Stimulated activated CD8-positive, alpha-beta memory T cell treated with anti-CD3 and anti-CD28 coated beads, Interleukin-15, amount 100 ng/mL, for 24 hours (primary cell): ENCODE data around the gene TMEM150A.
"Not testable (repeated sequence)": the region's sequence is repeated elsewhere in the genome, so short reads cannot be mapped to it uniquely, and the experiment has no call there.

ENCODE experiments used
- DNase-seq: peaks from one replicate; pipeline ENCODE4 v3.0.0-alpha.2; 2020; ENCODE audit warnings: low read depth

TMEM150A gene

DNA sequence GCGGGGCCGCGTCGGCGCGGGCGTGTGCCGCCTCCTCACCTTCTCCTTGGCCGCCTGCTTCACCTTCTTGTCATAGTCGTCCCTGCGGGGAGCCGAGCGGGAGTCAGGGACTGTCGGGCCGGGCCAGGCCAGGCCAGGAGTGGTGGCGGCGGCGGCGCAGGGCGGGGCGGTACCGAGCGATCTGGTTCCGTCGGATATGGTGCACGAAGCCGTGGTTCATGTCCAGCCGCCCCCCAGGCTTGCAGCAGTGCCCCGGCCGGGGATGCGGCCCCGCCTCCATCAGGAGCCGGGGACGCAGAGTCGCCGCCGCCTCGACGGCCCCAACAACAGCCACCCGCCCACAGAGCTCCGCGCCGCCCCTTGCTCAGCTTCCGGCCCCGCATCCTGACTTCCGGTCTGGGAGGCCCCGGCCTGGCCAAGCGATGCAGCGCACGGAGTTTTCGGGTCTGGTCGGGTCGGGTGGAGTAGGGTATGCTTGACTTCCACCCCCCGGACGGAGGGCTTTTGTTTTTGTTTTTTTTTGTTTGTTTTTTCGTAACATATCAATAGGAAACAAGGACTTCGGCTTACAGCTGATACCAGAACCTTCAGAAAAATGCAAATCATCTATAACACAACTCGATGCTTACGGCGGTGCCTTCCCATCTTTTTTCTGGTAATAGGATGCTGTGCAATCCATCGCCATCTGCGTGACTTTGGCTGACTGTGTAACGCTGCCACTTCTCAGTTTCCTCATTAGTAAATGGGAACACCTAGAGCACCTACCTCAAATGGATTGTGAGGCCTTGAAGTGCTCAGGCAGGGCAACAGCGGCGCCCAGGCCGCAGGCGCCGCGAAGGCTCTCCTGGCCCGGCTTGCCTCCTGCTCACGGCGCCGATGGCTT lies 9.4 kb upstream of the TMEM150A start, which contains the start of gene C2orf68:
C2orf68 (minus strand) TSS at position 362 of the 883 bp plus-strand sequence; CDS start at position 280, 82 bp downstream.
- DNase-seq, result peak; percentile 74

DNA sequence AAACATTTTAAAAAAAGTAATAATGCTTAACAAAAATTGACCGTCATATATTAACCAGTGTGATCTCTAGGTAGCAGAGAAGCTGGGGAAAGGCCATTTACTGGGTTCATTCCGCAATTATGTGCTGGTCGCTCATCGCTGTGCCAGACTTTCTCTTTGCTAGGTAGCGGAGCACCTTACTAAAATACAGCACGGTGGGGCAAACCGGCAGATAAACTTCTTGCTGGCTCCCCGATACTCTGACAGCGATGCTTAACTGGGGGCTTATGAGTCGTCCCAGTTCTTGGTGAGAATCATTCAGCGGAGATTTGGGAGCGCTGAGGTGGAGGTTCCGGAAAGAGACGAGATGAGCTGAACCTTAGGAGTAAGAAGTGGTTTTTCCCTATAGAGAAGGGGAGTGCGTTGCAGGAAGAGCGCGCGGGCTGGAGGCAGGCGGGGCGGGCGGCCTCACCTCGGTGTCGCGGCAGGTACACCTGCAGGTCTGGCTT lies 8.8 kb upstream of the TMEM150A start:
- no peak for DNase-seq

DNA sequence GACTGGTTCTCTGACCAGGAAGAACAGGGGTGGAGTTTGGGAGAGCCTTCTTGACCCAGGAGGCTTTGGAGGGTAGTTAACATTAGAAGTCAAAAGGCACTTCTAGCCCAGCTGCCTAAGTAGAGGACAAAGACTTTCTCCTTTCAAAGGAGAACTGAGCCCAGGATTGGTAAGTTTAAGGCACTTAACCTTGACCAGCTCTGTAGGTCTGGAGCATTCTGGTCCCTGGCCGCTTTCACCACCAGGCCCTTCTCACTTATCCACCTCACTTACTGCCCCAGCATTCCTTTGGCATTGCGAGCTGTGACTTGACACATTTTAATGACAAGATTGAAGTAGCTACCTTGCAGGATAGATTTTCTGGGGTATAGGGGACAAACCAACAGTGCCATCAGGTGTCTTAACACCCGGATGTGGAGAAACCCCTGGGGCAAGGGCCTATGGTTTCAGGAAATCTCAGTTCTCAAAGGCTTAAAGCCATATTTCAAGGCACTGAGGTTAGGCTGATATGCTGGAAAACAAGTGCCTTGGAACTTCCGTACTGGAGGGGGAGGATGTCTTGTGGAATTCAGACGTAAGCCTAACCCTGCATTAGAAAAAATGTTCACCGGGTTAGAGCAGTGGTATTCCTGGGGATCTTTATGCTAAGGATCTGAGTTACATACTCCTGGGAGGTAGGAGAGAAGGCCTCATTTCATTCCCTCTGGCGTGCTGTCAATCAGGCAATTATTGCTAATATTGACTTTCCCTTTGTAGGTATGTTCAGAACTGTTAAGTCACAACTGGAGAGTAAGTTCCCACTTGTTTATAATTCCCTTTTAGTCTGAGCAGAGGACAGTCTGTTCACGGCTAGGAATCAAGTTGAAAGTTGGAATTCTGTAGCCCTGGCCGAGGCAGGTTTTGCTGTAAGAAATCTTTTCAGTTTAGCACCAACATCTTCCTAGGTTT lies 5.0 kb upstream of the TMEM150A start:
- no peak for DNase-seq

DNA sequence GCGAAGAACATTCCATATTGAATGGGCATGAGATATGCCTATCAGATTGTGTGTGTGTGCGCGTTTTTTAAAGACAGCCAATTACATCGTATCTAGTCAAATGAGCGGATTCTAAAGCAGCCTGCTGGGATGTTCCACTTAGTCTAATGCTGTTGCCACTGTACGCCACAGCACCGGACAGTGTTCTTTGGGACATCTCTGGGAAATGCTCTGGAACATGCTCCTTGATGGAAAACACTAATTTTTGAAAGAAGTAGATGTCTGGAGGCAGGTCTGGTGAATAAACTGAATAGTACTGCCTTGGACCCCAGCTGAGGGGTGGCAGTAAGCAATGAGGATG lies 3.6 kb upstream of the TMEM150A start:
- no peak for DNase-seq

DNA sequence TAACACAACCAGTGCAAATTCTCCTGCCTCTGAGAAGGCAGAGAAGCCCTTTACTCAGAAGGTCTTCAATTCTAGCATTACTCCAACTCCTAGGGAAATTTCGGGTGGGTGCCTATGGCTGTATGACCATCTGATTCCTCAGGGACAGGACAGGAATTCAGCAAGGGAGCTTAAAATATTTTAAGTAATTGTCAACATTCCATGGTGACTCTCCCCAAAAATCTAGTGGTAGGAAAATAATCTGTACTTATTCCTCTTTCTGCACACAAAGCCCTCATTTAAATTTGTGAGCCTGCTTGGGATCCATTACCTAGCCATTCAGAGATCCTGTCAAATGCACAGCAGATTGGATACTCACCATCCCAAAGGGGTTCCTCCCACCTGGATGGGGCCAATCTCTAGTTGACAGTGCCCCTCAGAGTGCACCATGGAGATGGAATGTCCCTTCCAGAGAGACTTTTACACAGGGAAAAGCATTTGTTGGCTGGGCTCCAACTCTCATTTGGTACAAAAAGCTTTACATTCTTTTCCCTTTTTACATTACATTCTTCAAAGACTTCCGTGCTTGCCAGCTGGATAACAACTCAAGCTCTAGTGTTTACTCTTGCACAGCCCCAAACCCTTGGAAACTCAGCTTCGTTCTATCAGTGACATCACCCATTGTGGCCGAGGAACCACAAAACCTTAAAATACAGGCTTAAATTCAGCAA lies 3.1 kb upstream of the TMEM150A start:
- no peak for DNase-seq

DNA sequence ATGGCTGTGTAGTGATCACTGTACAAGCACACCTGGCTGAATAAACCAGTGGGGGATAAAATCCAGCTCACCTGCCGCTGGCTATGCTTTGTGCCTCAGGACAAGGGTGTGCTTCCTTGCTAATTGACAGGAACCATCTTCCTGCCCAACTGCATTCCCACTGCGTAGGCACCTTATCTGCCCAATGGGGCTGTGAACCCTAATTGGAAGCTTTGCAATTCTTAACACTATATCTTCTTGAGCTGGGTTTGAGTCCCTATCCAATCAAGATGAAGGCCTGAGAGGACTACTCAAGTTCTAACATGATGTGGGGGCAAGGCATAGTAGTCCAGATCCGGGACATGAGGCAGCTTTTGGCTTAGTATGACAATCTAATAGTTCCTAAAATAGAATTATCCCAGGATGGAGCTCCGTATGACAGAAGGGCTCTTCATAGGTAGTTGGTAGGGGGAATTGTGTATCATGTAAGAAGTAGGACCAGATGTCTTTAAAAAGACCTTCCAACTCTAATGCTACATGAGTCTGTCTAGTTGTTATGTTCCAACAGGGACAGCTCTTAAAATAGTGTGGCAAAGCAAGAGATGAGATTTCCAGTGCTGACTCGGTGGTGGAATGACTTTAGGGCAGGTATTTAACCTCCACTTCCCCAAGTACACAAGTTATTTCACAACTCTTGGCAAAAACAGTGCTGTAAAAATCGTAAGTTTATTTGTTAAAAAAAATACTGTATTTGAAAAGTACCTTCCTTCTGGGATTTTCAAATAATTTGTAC lies 2.3 kb upstream of the TMEM150A start:
- DNase-seq, result no peak

DNA sequence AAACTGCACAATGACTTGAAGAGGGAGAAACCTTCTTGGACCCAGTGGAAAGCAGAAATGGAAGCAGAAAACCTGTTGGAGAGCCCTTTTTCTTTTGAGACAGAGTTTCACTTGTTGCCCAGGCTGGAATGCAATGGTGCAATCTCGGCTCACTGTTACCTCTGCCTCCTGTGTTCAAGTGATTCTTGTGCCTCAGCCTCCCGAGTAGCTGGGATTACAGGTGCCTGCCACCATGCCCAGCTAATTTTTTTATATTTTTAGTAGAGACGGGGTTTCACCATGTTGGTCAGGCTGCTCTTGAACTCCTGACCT lies 1.6 kb upstream of the TMEM150A start:
- not testable (repeated sequence) for DNase-seq

DNA sequence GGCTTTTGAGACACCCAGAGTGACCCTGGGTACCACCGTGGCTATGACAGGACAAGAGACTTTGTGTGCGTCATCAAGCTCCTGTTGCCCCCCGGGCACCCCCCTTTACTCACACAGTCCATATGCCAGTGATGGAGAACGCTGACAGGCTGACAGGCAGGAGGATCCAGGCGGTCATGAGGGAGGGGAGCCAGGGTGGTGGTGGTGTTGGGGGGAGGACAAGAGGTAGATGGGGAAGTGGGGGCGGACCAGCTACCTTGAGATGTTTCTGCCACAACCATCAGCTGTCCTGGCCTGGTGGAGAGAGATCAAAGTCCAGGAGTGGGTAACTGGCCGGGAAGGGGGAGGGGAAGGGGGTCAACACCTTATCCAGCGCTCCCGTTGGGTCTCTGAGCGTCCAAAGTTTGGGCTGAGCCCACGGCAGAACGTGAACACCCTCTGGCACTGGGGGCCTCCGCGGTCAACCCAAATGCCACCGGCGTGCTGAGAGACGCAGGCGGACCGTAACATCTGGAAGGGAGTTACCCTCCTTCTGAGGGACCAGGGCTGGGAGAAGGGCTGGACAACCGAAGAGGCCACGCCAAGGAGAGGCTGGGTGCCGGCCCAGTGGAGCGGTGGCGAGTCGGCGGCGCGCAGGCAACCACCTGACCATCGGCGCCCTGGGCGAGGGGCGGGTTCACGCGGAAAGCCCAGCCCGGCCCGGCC lies 575 bp downstream of the TMEM150A start:
- no peak for DNase-seq

DNA sequence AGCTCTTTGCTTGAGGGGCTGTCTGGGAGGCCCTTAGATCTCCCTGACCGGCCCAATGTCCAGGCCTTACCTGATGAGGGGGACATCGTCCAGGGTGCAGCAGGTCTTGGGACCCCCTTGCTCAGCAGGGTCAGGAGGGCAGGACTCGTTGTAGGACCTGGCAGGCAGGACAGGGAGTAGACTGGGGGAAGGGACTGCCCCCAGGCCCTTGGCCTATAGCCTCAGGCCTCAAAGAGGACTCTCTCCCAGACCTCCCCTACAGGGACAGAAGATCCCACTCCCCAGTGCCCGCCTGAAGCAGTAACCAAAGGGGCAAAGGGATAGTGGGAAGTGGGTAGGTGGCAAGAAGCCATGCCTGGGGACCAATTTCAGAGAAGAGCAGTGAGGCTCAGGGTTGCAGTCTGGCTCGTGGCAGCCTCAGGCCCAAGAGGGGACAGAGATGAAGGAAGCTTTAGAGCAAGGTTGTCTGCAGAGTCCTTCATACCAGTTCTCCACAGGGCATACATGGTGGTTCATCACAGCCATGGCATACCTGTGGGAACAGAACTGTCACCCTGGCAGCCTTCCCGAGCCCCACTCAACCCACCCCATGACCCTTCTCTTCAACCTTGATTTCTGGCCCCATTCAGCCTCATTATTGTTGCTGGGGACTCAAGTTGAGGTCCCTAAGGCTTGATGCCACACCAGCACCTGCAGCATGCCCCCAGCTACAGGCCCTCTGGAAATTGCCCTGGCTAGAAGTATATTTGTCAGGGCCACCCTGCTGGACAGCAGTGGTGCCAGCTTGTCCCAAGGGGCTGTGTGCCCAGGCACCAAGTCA lies 1.3 kb downstream of the TMEM150A start:
- DNase-seq, result no peak

DNA sequence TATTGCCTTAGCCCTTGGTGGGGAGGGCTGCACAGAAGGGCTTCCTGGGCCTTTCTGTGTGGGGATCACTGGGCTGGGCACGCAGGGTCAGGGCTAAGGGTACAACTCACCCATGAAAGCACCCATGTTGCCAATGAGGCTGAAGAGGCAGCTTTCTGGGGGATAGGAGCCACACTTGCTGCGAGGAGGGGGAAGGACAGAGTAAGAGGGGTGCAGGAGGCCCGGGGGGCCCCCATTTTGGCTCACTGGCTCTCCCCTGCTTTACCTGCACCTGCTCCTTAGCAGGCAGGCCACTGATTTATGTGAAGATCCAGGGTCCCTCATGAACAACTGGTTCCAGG lies 2.3 kb downstream of the TMEM150A start:
- DNase-seq, result no peak

DNA sequence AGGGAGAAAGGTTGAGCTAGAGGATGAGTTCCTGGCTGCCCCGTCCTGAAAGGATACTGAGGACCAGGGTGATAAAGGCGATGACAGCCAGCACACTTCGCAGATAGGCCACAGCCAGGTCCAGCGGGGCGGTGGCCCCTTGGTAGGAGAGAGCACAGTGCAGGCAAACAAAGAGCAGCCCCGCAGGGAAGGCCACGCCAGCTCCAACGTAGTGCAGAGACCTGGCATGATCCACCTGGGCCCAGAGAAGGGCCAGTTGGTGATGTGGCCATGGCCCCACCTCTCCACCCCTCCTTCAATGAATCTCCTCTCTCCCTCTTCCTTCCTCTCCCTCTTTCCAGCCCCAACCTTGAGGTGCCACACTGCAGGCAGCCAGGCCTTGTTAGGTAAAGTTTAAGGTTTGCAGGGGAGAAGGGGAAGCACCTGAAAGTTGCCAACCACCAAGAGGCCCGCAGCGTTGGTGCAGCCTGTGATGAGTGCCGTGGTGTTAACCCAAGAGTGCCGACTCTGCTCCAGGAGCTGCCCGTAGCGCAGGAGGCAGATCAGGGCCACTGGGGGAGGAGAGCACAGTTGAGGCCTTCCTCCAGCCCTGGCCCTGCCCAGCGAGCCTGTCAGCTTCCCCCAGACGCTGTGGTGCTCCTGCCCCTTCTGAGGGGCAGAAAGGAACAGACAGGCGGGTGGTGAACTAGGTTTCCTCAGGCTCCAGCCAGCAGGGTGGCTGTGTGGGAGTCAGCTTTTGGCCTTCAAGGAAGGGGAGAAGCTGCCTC lies 2.8 kb downstream of the TMEM150A start:
- DNase-seq, result no peak

DNA sequence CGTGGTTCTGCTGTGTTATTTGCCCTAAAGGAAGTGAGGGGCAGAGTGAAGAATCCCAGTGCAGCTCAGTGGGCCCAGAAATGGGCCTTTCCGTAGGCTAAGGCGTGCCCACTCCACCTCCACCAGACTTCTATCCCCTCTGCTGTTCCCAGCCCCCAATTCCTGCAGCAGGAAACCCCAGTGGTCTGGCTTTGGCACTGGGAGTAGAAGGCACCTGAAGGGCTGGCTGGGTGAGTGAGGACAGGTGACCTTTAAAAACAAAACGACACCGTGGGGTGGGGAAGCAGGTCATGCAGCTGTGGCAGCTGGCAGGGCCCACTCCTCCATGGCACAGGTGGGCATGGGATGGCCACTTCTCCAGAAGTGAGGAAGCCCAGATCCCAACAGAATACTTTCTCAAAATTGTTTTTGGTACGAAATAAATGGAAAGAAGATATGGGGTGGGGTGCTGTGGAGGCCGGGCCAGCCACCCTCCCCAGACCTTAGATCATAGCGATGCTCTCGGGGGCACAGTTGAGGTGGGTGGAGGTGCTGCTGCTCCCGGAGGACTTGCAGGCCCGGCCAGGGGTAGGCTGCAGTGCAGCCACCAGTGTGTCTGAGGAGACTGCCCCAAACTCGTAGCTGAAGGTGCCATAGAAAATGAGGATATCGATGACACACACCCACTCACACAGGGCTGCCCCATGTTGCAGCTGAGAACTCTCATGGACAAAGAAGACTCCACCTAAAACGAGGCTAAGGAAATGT lies 3.7 kb downstream of the TMEM150A start:
- DNase-seq, result no peak

DNA sequence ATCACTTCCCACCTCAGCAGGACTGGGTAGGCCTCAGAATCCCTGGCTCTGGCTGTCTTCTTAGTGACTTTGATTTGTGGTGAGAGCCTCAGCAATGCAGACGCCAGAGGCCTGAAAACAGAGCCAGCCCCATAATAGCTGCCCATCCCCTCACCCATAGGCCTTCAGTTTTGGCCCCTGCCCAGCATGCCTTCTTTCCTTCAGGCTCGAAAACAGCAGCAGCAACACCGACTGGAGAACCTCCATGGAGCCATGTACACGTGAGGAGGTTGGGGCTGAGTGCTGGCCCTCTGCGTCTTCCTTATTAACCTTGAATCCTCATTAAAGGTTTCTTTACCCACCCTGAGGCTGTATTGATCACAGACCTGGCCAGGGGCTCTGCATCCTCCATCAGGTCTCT lies 5.3 kb downstream of the TMEM150A start:
- DNase-seq, result no peak

DNA sequence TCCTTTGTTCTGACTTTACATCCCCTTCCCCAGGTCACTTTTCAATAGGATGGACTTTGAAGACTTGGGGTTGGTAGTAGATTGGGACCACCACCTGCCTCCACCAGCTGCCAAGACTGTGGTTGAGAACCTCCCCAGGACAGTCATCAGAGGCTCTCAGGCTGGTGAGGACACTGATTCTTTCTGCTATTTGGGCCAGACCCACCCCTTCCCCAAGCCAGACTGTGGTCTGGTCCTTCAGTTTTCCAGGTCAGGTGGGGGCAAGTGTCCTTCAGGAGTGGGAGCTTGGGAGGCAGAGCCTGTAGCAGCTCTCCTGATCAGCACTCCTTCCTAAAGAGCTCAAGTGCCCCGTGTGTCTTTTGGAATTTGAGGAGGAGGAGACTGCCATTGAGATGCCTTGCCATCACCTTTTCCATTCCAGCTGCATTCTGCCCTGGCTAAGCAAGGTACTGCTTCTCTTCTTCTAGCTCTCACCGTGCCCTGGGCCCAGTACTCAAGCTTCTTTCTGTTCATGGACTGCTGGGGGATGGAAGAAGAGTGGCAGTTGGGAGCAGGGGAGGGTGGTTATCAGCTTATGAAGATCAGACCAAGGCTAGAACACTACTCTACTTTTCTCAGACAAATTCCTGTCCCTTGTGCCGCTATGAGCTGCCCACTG lies 5.9 kb downstream of the TMEM150A start:
- no peak for DNase-seq

DNA sequence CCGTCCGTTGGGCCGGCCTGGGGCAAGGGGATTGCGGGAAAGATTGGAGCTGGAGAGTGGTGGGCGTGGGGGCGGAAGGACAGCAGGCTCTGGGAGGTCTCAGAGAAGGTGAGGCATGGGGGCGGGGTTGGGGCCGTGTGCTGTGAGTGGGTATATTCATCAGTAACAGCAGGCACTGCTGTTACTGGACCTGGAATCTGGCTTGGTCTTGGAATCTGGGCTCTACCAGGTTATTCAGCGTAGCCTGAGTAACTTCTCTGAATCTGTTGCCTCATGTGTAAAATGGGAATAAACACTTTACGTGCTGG lies 6.5 kb downstream of the TMEM150A start:
- DNase-seq, result no peak

DNA sequence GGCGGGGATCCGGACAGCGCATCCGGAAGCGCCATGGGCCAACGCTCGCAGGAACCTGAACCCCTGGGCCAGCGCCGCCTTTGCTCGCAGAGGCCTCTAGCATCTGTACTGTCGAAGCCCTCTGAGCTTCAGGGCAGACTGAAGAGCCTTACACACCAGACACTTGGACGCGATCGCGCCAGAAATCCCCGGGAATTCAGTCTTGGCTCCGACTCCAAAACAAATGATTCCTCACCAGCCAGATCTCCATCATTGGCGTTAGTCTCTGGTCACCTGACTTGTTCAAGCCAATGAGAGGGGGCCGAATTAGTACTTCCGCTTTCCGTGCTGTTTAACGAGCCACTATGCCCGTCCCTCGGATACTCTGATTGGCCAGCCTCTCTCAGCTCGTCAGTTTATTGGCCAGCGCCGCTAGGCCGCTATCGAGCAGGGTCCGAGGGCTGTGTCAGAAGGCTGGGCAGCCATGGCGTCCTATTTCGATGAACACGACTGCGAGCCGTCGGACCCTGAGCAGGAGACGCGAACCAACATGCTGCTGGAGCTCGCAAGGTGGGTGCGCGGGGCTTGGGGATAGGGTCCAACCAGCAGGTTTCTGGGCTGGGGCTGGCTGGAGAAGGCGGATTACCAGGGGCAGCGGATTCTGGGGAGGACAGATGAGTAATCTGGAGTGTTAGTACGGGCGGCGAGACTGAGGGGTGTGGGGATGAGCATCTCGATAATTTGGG lies 7.0 kb downstream of the TMEM150A start, which contains the start of gene RNF181:
RNF181 (plus strand) TSS at position 445 of the 725 bp plus-strand sequence; CDS start at position 464, 19 bp downstream.
- peak; percentile 62 for DNase-seq

DNA sequence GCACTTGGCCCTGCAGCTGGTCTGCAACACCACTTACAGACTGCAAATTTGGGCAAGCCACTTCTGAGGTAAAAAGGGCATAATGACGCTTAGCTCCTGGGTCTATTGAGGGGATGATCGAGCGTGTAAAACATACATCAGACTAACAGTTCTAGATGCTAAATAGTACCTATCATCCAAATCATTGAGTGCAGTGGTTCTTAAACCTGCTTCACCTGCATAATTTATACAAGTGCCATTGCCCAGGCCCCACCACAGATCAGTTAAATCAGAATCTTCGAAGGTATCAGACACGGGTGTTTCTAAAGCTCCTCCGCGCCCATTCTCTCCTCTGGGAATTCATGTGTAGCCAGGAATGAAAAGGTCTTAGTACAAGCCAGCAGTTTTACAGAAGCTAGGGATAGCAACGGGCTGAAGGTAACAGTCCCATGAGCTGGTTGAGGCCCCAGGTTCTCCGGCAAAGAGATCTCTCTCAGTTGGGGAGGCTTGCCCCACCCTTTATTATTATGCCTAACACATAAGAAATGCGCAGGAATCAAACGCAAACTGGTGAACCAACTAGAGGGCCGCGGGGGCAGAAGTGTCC lies 7.7 kb downstream of the TMEM150A start:
- no peak for DNase-seq
